NCI-H1436 (cell line): ENCODE measurements around the gene METAP1D.
"Not testable (repeated sequence)": the region's sequence is repeated elsewhere in the genome, so short reads cannot be mapped to it uniquely, and the experiment has no call there.

Experiments used
- DNase-seq: peaks from one replicate; lab custom pipeline; 2025; lab: John Stamatoyannopoulos, UW

The METAP1D gene

GRCh38 chr2:171997031-171997430, 2.7 kb upstream of the METAP1D start:
- not testable (repeated sequence) for DNase-seq

- no peak for DNase-seq
These were observed 592 bp upstream of the METAP1D start for GRCh38 chr2:171999161-171999560.

GRCh38 chr2:172000696-172001361, 1.1 kb downstream of the METAP1D start:
- DNase-seq, result no peak

- DNase-seq, result no peak
These were observed 7.6 kb downstream of the METAP1D start for GRCh38 chr2:172007372-172007771.

- DNase-seq, result no peak
These were observed 10.1 kb downstream of the METAP1D start for GRCh38 chr2:172009823-172010222.

GRCh38 chr2:172011812-172012575, 12.2 kb downstream of the METAP1D start:
- no peak for DNase-seq

- DNase-seq, result no peak
These were observed 13.1 kb downstream of the METAP1D start for GRCh38 chr2:172012677-172013391.

- no peak for DNase-seq
These were observed 13.6 kb downstream of the METAP1D start for GRCh38 chr2:172013396-172013795.

- DNase-seq, result no peak
These were observed 21.6 kb downstream of the METAP1D start for GRCh38 chr2:172021074-172021931.

- DNase-seq, result no peak
These were observed 22.2 kb downstream of the METAP1D start for GRCh38 chr2:172021955-172022354.

- DNase-seq, result no peak
These were observed 31.8 kb downstream of the METAP1D start for GRCh38 chr2:172031536-172031935.

- DNase-seq, result no peak
These were observed 38.4 kb downstream of the METAP1D start for GRCh38 chr2:172038121-172038520.

GRCh38 chr2:172038604-172039003, 38.9 kb downstream of the METAP1D start:
- peak; percentile 67 for DNase-seq

GRCh38 chr2:172039011-172039704, 39.4 kb downstream of the METAP1D start:
- no peak for DNase-seq

GRCh38 chr2:172040311-172040710, 40.6 kb downstream of the METAP1D start:
- DNase-seq, result no peak

- no peak for DNase-seq
These were observed 46.4 kb downstream of the METAP1D start for GRCh38 chr2:172046080-172046678.

- no peak for DNase-seq
These were observed 47.3 kb downstream of the METAP1D start for GRCh38 chr2:172046866-172047565.

- no peak for DNase-seq
These were observed 48.1 kb downstream of the METAP1D start for GRCh38 chr2:172047566-172048507.
